Measurements from ENCODE around the gene PDZD8.

The PDZD8 gene

GRCh38 chr10:117346574-117346973, 28.7 kb downstream of the PDZD8 start:
- no peak for FAIRE-seq
- TF ChIP-seq CTCF (IDR thresholded peaks at IDR 0.05; ENCODE audit: insufficient read depth, missing control alignments): no peak
- no peak for DNase-seq (ENCODE audit: insufficient read length, low spot score)

- no peak for TF ChIP-seq CTCF (IDR thresholded peaks at IDR 0.05; ENCODE audit: insufficient read depth, missing control alignments)
- FAIRE-seq (no peak), DNase-seq (ENCODE audit: insufficient read length, low spot score) (no peak)
These were observed 30.1 kb downstream of the PDZD8 start for GRCh38 chr10:117345143-117345542.

- FAIRE-seq (no peak), DNase-seq (ENCODE audit: insufficient read length, low spot score) (no peak)
- TF ChIP-seq CTCF (IDR thresholded peaks at IDR 0.05; ENCODE audit: insufficient read depth, missing control alignments): no peak
These were observed 32.6 kb downstream of the PDZD8 start for GRCh38 chr10:117342641-117343040.

GRCh38 chr10:117341061-117341460, 34.2 kb downstream of the PDZD8 start:
- no peak for FAIRE-seq
- DNase-seq (ENCODE audit: insufficient read length, low spot score): no peak
- TF ChIP-seq CTCF (IDR thresholded peaks at IDR 0.05; ENCODE audit: insufficient read depth, missing control alignments): no peak

GRCh38 chr10:117339979-117340378, 35.3 kb downstream of the PDZD8 start:
- FAIRE-seq: no peak
- no peak for TF ChIP-seq CTCF (IDR thresholded peaks at IDR 0.05; ENCODE audit: insufficient read depth, missing control alignments)
- DNase-seq (ENCODE audit: insufficient read length, low spot score): no peak

GRCh38 chr10:117339578-117339977, 35.7 kb downstream of the PDZD8 start:
- no peak for FAIRE-seq
- no peak for TF ChIP-seq CTCF (IDR thresholded peaks at IDR 0.05; ENCODE audit: insufficient read depth, missing control alignments)
- DNase-seq (ENCODE audit: insufficient read length, low spot score): no peak

GRCh38 chr10:117334926-117335325, 40.3 kb downstream of the PDZD8 start:
- DNase-seq (ENCODE audit: insufficient read length, low spot score): no peak
- no peak for TF ChIP-seq CTCF (IDR thresholded peaks at IDR 0.05; ENCODE audit: insufficient read depth, missing control alignments)
- FAIRE-seq: no peak

Data from D721Med (cell line).